ENCODE measurements around the gene AMY1B.
"Not testable (repeated sequence)": the region's sequence is repeated elsewhere in the genome, so short reads cannot be mapped to it uniquely, and the experiment has no call there.

GRCh38 chr1:103676335-103676734 is 19.7 kb downstream of the AMY1B start:
- not testable (repeated sequence) for TF ChIP-seq ZNF384 (IDR thresholded peaks at IDR 0.05); SP1 (IDR thresholded peaks at IDR 0.05); LEF1 (IDR thresholded peaks at IDR 0.05; ENCODE audit: borderline replicate concordance)

Measured in HEK293T (cell line).